Neural progenitor cell (in vitro differentiated cells): Measurements from ENCODE around the gene ERICH6B. TPM values are rescaled to one million over a fixed set of nuclear protein-coding genes. Genes with fewer than 3 reads are reported as not detected.
A peak's percentile ranks its signal among the peaks of the same experiment; 100 is the strongest.

Experiments used
- DNase-seq: peaks from one replicate; pipeline ENCODE4 v3.0.0-alpha.2; 2016; ENCODE audit warnings: low spot score
- H2AFZ ChIP-seq: fragments of 200-600 bp; sonication (generic); replicated peaks from 2 replicates; pipeline ENCODE4 v1.6.1; 2016; ENCODE audit warnings: antibody characterized with exemption
- H3F3A ChIP-seq: fragments of 200-600 bp; sonication (generic); 2 replicates; pipeline ENCODE4 v1.6.1; 2016; ENCODE audit warnings: antibody characterized with exemption, low read depth
- H3K27ac ChIP-seq: fragments of 200-600 bp; sonication (generic); 2 replicates; pipeline ENCODE4 v1.5.1; 2016; ENCODE audit warnings: mild to moderate bottlenecking
- H3K27me3 ChIP-seq: fragments of 200-600 bp; sonication (generic); 2 replicates; pipeline ENCODE4 v1.6.1; 2016; ENCODE audit warnings: mild to moderate bottlenecking, moderate library complexity
- H3K36me3 ChIP-seq: fragments of 200-600 bp; sonication (generic); 2 replicates; pipeline ENCODE4 v1.5.1; 2016
- H3K4me1 ChIP-seq: fragments of 200-600 bp; sonication (generic); 2 replicates; pipeline ENCODE4 v1.6.1; 2016; ENCODE audit warnings: mixed run types
- H3K4me2 ChIP-seq: fragments of 200-600 bp; sonication (generic); 2 replicates; pipeline ENCODE4 v1.6.1; 2016
- H3K4me3 ChIP-seq: fragments of 200-600 bp; sonication (generic); 2 replicates; pipeline ENCODE4 v1.5.1; 2016
- H3K79me2 ChIP-seq: fragments of 200-600 bp; sonication (generic); 2 replicates; pipeline ENCODE4 v1.6.1; 2016; ENCODE audit warnings: low read depth
- H3K9ac ChIP-seq: fragments of 200-600 bp; sonication (generic); 2 replicates; pipeline ENCODE4 v1.6.1; 2016
- H3K9me3 ChIP-seq: fragments of 200-600 bp; sonication (generic); 2 replicates; pipeline ENCODE4 v1.5.1; 2016; ENCODE audit warnings: low read depth
- H4K20me1 ChIP-seq: fragments of 200-600 bp; sonication (generic); 2 replicates; pipeline ENCODE4 v1.6.1; 2016; ENCODE audit warnings: low read depth
- H3K27ac Mint-ChIP-seq: 3 replicates; pipeline ENCODE4 v1.8.0; 2021; ENCODE audit warnings: mixed read lengths
- H3K27me3 Mint-ChIP-seq: 2 replicates; pipeline ENCODE4 v1.8.0; 2022; ENCODE audit warnings: low read depth, mild to moderate bottlenecking, inconsistent platforms, moderate library complexity, mixed read lengths; ENCODE audit not compliant: insufficient read depth
- H3K36me3 Mint-ChIP-seq: 3 replicates; pipeline ENCODE4 v1.8.0; 2021; ENCODE audit warnings: mixed read lengths
- H3K4me1 Mint-ChIP-seq: 3 replicates; pipeline ENCODE4 v1.8.0; 2021; ENCODE audit warnings: mixed read lengths
- H3K4me3 Mint-ChIP-seq: 3 replicates; pipeline ENCODE4 v1.8.0; 2021; ENCODE audit warnings: mild to moderate bottlenecking, moderate library complexity, mixed read lengths
- H3K9me3 Mint-ChIP-seq: 3 replicates; pipeline ENCODE4 v1.8.0; 2020; ENCODE audit warnings: mixed read lengths
- CTCF ChIP-seq: fragments of 200-600 bp; sonication (generic); IDR thresholded peaks from 2 replicates; pipeline ENCODE4 v1.5.1; 2017; ENCODE audit warnings: antibody characterized with exemption, mild to moderate bottlenecking
- EZH2 ChIP-seq: fragments of 200-600 bp; sonication (generic); IDR thresholded peaks from 2 replicates; pipeline ENCODE4 v1.6.1; 2017; ENCODE audit warnings: antibody characterized with exemption, mild to moderate bottlenecking, moderate library complexity
- EZH2phosphoT487 ChIP-seq: fragments of 200-600 bp; sonication (generic); IDR thresholded peaks from 2 replicates; pipeline ENCODE4 v1.6.1; 2017; ENCODE audit warnings: antibody characterized with exemption
- total RNA-seq: library from RNA; depleted of rRNA; stranded (reverse); fragments of >200 nt; gene quantifications from 2 replicates; pipeline ENCODE4 v1.2.3, GENCODE V29; 2015; ENCODE audit warnings: low replicate concordance

The ERICH6B gene
- total RNA-seq, 1 donor from 2014 or later = not detected

DNA sequence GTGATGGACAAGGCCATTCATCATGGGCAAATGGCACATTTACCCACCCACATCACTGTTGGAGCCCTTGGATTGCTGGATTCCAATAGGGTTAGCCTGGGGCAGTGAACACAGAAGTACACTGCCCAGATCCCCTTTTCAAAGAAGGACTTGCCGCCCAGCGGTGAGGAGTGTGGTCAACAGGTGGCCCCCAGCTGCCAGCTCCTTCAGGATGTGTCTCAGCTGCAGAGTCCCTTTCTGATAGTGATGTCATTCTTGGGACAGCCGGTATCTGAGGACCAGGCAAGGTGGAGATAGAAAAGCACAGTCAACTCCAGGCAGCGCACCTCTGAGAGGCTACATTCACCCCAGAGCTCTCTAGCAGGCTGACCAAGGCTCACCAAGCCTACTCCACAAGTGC is 16.9 kb downstream of the ERICH6B start:
- Mint-ChIP-seq H3K27ac (no peak overlapping the region), H3K27me3 (peaks cover 15% of the 10 kb centered on the region), H3K36me3 (no peaks in the 10 kb centered on the region), H3K4me3 (no peak overlapping the region), H3K9me3 (no peaks in the 10 kb centered on the region), H3K4me1 (peaks cover 22% of the 10 kb centered on the region)
- DNase-seq = no peak
- Histone ChIP-seq H3K4me1 (no peaks in the 10 kb centered on the region), H3K27me3 (peaks cover 8% of the 10 kb centered on the region), H4K20me1 (no peaks in the 10 kb centered on the region), H3K9me3 (no peaks in the 10 kb centered on the region), H2AFZ (no peak overlapping the region), H3K36me3 (no peaks in the 10 kb centered on the region), H3K4me2 (no peak overlapping the region), H3F3A (no peaks in the 10 kb centered on the region), H3K27ac (no peak overlapping the region), H3K4me3 (no peak overlapping the region), H3K79me2 (no peaks in the 10 kb centered on the region), H3K9ac (no peak overlapping the region)
- TF ChIP-seq EZH2phosphoT487 = no peak
- TF ChIP-seq EZH2 = no peak
- no peak for TF ChIP-seq CTCF

DNA sequence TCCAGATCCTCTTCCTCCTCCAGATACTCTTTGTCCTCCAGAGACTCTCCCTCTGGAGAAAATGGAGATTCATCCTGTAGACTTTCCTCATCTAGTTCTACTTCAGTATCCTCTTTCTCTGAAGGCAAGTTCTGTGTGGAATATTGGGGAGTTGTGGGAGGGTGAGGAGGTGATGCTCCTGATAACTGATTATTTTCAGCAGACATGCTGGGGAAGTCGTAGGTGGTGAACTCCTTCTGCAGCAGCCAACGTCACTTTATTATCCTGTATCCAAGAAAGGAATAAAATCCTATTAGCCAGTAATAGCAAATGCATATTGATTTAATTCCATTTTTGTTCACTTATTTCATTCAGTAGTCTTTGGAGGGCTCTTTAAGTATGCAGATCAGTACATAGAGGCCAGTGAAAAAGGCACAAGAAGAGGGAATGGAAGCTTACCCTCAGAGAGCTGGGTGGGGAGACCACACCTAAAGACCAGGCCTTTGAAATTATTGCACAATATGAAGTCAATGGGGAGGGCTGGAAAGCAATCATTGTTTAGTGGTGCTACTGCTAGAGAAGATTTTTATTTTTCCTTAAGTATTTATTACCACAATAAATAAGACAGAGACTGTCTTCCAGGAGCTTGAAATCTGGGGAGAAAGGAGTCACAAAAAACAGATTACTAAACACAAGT is 18.6 kb downstream of the ERICH6B start:
- no peaks in the 10 kb centered on the region for H3K4me1 ChIP-seq
- no peaks in the 10 kb centered on the region for H3K79me2 ChIP-seq
- no peaks in the 10 kb centered on the region for H3K9me3 Mint-ChIP-seq
- TF ChIP-seq EZH2 = no peak
- TF ChIP-seq EZH2phosphoT487 = no peak
- TF ChIP-seq CTCF = no peak
- no peaks in the 10 kb centered on the region for H3K9me3 ChIP-seq
- H3K4me3 ChIP-seq = no peak overlapping the region
- H3K27ac ChIP-seq = no peak overlapping the region
- no peak overlapping the region for H3K27ac Mint-ChIP-seq
- no peaks in the 10 kb centered on the region for H3F3A ChIP-seq
- H3K4me2 ChIP-seq = no peak overlapping the region
- H3K4me1 Mint-ChIP-seq = peaks cover 19% of the 10 kb centered on the region
- H3K36me3 ChIP-seq = no peaks in the 10 kb centered on the region
- H2AFZ ChIP-seq = no peak overlapping the region
- no peak overlapping the region for H3K9ac ChIP-seq
- no peaks in the 10 kb centered on the region for H4K20me1 ChIP-seq
- no peak overlapping the region for H3K4me3 Mint-ChIP-seq
- H3K27me3 Mint-ChIP-seq = peaks cover 12% of the 10 kb centered on the region
- peaks cover 8% of the 10 kb centered on the region for H3K27me3 ChIP-seq
- no peaks in the 10 kb centered on the region for H3K36me3 Mint-ChIP-seq
- DNase-seq = no peak

- peak; percentile 23 for DNase-seq
Observed at GRCh38 chr13:45595965-45596364, 19.6 kb downstream of the ERICH6B start.

More at GRCh38 chr13:45595965-45596364, 19.6 kb downstream of the ERICH6B start:
- Histone ChIP-seq H3K9ac (no peak overlapping the region), H2AFZ (no peak overlapping the region), H3K79me2 (no peaks in the 10 kb centered on the region), H4K20me1 (no peaks in the 10 kb centered on the region), H3F3A (no peaks in the 10 kb centered on the region), H3K27me3 (peaks cover 8% of the 10 kb centered on the region), H3K27ac (no peak overlapping the region), H3K4me2 (no peak overlapping the region), H3K9me3 (no peaks in the 10 kb centered on the region), H3K36me3 (no peaks in the 10 kb centered on the region), H3K4me3 (no peak overlapping the region), H3K4me1 (no peaks in the 10 kb centered on the region)
- no peak overlapping the region for H3K4me3 Mint-ChIP-seq
- no peaks in the 10 kb centered on the region for H3K9me3 Mint-ChIP-seq
- H3K27ac Mint-ChIP-seq = no peak overlapping the region
- TF ChIP-seq CTCF (no peak), EZH2 (no peak), EZH2phosphoT487 (no peak)
- H3K36me3 Mint-ChIP-seq = no peaks in the 10 kb centered on the region
- H3K27me3 Mint-ChIP-seq = peaks cover 12% of the 10 kb centered on the region
- H3K4me1 Mint-ChIP-seq = peaks cover 11% of the 10 kb centered on the region
